Subcutaneous abdominal adipose tissue (tissue), 5 donors: ENCODE data around the gene ARHGEF25.

ENCODE experiments used
- H3K27ac ChIP-seq: one replicate; pipeline ENCODE4 v1.7.0; 2013; ENCODE audit warnings: low read depth, mild to moderate bottlenecking, inconsistent platforms, low read length, moderate library complexity
- H3K27me3 ChIP-seq, 5 donors: one replicate each; pipeline ENCODE4 v1.7.0; 2013; ENCODE audit warnings: low read length in 5 of 5, inconsistent platforms in 1 of 5; ENCODE audit not compliant: control insufficient read depth in 5 of 5, insufficient read depth in 4 of 5
- H3K36me3 ChIP-seq, 5 donors: one replicate each; pipeline ENCODE4 v1.7.0; 2013; ENCODE audit warnings: low read length in 5 of 5; ENCODE audit not compliant: control insufficient read depth in 5 of 5, insufficient read depth in 5 of 5
- H3K4me1 ChIP-seq, 5 donors: one replicate each; pipeline ENCODE4 v1.7.0; 2013; ENCODE audit warnings: low read length in 5 of 5, mild to moderate bottlenecking in 3 of 5, moderate library complexity in 1 of 5; ENCODE audit not compliant: control insufficient read depth in 5 of 5, insufficient read depth in 5 of 5
- H3K4me3 ChIP-seq, 5 donors: one replicate each; pipeline ENCODE4 v1.7.0; 2013; ENCODE audit warnings: low read length in 5 of 5, low read depth in 1 of 5
- H3K9ac ChIP-seq, 5 donors: one replicate each; pipeline ENCODE4 v1.7.0; 2013; ENCODE audit warnings: low read length in 5 of 5, mild to moderate bottlenecking in 4 of 5, moderate library complexity in 3 of 5
- H3K9me3 ChIP-seq, 5 donors: one replicate each; pipeline ENCODE4 v1.7.0; 2013; ENCODE audit warnings: low read length in 5 of 5; ENCODE audit not compliant: control insufficient read depth in 5 of 5
- donor health status: healthy.
- donor health status: healthy.
- donor health status: healthy.
- donor health status: healthy.
- donor health status: healthy.

Gene ARHGEF25

GRCh38 chr12:57593187-57593586, 18.0 kb upstream of the ARHGEF25 start:
- Histone ChIP-seq H3K4me3 (no peak overlapping the region), H3K36me3 (peaks cover 0 to 12% (median 5%) of the 10 kb centered on the region in 5 donors), H3K9ac (peak overlapping the region in 1 of 5 donors; percentile 41), H3K9me3 (no peaks in the 10 kb centered on the region), H3K4me1 (peaks cover 2 to 18% (median 17%) of the 10 kb centered on the region in 5 donors), H3K27ac (no peak overlapping the region), H3K27me3 (peaks cover 0 to 1% (median 0%) of the 10 kb centered on the region in 5 donors)

GRCh38 chr12:57600395-57600794, 10.8 kb upstream of the ARHGEF25 start:
- no peaks in the 10 kb centered on the region for H3K9me3 ChIP-seq
- H3K27ac ChIP-seq, result no peak overlapping the region
- no peak overlapping the region for H3K9ac ChIP-seq
- H3K4me3 ChIP-seq, result no peak overlapping the region
- peaks cover 2 to 18% (median 15%) of the 10 kb centered on the region in 5 donors for H3K4me1 ChIP-seq
- peaks cover 4 to 49% (median 42%) of the 10 kb centered on the region in 5 donors for H3K36me3 ChIP-seq
- peaks cover 7 to 12% (median 10%) of the 10 kb centered on the region in 5 donors for H3K27me3 ChIP-seq

- Histone ChIP-seq H3K36me3 (peaks cover 4 to 42% (median 36%) of the 10 kb centered on the region in 5 donors), H3K27ac (no peak overlapping the region), H3K4me1 (peaks cover 2 to 18% (median 15%) of the 10 kb centered on the region in 5 donors), H3K4me3 (no peak overlapping the region), H3K27me3 (peaks cover 12 to 30% (median 26%) of the 10 kb centered on the region in 5 donors), H3K9ac (no peak overlapping the region), H3K9me3 (no peaks in the 10 kb centered on the region)
Measured at GRCh38 chr12:57602544-57602943, 8.7 kb upstream of the ARHGEF25 start.

- peaks cover 2 to 18% (median 15%) of the 10 kb centered on the region in 5 donors for H3K4me1 ChIP-seq
- no peaks in the 10 kb centered on the region for H3K9me3 ChIP-seq
- peaks cover 4 to 43% (median 36%) of the 10 kb centered on the region in 5 donors for H3K36me3 ChIP-seq
- H3K9ac ChIP-seq, result no peak overlapping the region
- H3K27me3 ChIP-seq, result peaks cover 12 to 34% (median 28%) of the 10 kb centered on the region in 5 donors
- no peak overlapping the region for H3K4me3 ChIP-seq
- no peak overlapping the region for H3K27ac ChIP-seq
Measured at GRCh38 chr12:57603324-57603723, 7.9 kb upstream of the ARHGEF25 start.

- Histone ChIP-seq H3K36me3 (peaks cover 0 to 39% (median 31%) of the 10 kb centered on the region in 5 donors), H3K4me1 (peaks cover 2 to 18% (median 15%) of the 10 kb centered on the region in 5 donors), H3K27me3 (peaks cover 12 to 40% (median 28%) of the 10 kb centered on the region in 5 donors), H3K4me3 (peak overlapping the region in 4 of 5 donors; percentile 56 to 72 (median 59)), H3K9me3 (no peaks in the 10 kb centered on the region), H3K9ac (peak overlapping the region in 1 of 5 donors; percentile 50), H3K27ac (no peak overlapping the region)
Measured at GRCh38 chr12:57603815-57604453, 7.3 kb upstream of the ARHGEF25 start.

- Histone ChIP-seq H3K36me3 (peaks cover 0 to 33% (median 26%) of the 10 kb centered on the region in 5 donors), H3K9ac (peak within 1 kb of the TSS in 2 of 5 donors; percentile 39 to 50), H3K9me3 (no peaks in the 10 kb centered on the region), H3K27ac (peak within 1 kb of the TSS; percentile 37), H3K4me1 (peaks cover 2 to 23% (median 15%) of the 10 kb centered on the region in 5 donors), H3K27me3 (peaks cover 12 to 46% (median 31%) of the 10 kb centered on the region in 5 donors), H3K4me3 (peak within 1 kb of the TSS; percentile 54 to 72 (median 58))
Measured at GRCh38 chr12:57604454-57604991, 6.7 kb upstream of the ARHGEF25 start, which contains the start of gene DTX3. TSS of gene DTX3 (plus strand) at chr12:57604824. CDS start at chr12:57606518, 1,694 bp downstream.

- H3K9me3 ChIP-seq, result no peaks in the 10 kb centered on the region
- peak overlapping the region; percentile 37 for H3K27ac ChIP-seq
- peak overlapping the region; percentile 13 to 56 (median 51) for H3K4me3 ChIP-seq
- peaks cover 0 to 26% (median 20%) of the 10 kb centered on the region in 5 donors for H3K36me3 ChIP-seq
- H3K4me1 ChIP-seq, result peaks cover 2 to 24% (median 17%) of the 10 kb centered on the region in 5 donors
- H3K9ac ChIP-seq, result peak overlapping the region in 1 of 5 donors; percentile 39
- H3K27me3 ChIP-seq, result peaks cover 12 to 49% (median 31%) of the 10 kb centered on the region in 5 donors
Measured at GRCh38 chr12:57604992-57605810, 6.0 kb upstream of the ARHGEF25 start.

- Histone ChIP-seq H3K36me3 (peaks cover 0 to 20% (median 13%) of the 10 kb centered on the region in 5 donors), H3K27ac (no peak overlapping the region), H3K9ac (no peak overlapping the region), H3K4me3 (no peak overlapping the region), H3K9me3 (no peaks in the 10 kb centered on the region), H3K27me3 (peaks cover 13 to 55% (median 37%) of the 10 kb centered on the region in 5 donors), H3K4me1 (peaks cover 2 to 31% (median 24%) of the 10 kb centered on the region in 5 donors)
Measured at GRCh38 chr12:57605811-57606311, 5.4 kb upstream of the ARHGEF25 start.

- H3K9me3 ChIP-seq, result no peaks in the 10 kb centered on the region
- no peak overlapping the region for H3K9ac ChIP-seq
- peaks cover 16 to 58% (median 40%) of the 10 kb centered on the region in 5 donors for H3K27me3 ChIP-seq
- no peak overlapping the region for H3K27ac ChIP-seq
- peaks cover 0 to 15% (median 10%) of the 10 kb centered on the region in 5 donors for H3K36me3 ChIP-seq
- no peak overlapping the region for H3K4me3 ChIP-seq
- H3K4me1 ChIP-seq, result peaks cover 2 to 33% (median 29%) of the 10 kb centered on the region in 5 donors
Measured at GRCh38 chr12:57606399-57606798, 4.8 kb upstream of the ARHGEF25 start.
